Stimulated activated CD4-positive, alpha-beta T cell treated with anti-CD3 and anti-CD28 coated beads, Interleukin-1b, Interleukin-23, amount 100 ng/mL, for 48 hours (primary cell): Measurements from ENCODE around the gene MYCBP2.

ENCODE experiments used
- DNase-seq: peaks from one replicate; pipeline ENCODE4 v3.0.0-alpha.2; 2020

MYCBP2 gene

GRCh38 chr13:77190349-77190958 lies 136.4 kb downstream of the MYCBP2 start:
- DNase-seq = no peak

DNA sequence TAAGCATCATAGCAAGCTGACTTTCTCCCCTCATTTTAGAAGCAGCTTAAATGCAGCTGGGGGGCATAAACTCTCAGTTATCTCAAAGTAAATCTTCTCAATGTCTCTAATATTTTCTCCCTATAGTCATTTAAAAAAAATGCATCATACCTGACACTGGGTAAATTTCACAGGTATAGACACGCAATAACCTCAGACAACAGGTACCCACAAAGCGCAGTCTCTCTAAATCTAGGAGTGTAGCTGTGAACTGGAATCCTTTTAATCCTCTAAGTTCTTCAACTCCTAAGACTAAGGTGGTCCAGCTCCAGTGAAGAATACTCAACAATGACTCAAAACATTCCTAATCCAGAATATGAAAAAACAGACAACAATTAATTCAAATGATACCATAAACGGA lies 141.2 kb downstream of the MYCBP2 start:
- DNase-seq = no peak

- DNase-seq = peak; percentile 60
These were observed 142.4 kb downstream of the MYCBP2 start for GRCh38 chr13:77184455-77184854.

- no peak for DNase-seq
These were observed 146.9 kb downstream of the MYCBP2 start for GRCh38 chr13:77180011-77180410.

- DNase-seq = no peak
These were observed 149.2 kb downstream of the MYCBP2 start for GRCh38 chr13:77177646-77178045.

DNA sequence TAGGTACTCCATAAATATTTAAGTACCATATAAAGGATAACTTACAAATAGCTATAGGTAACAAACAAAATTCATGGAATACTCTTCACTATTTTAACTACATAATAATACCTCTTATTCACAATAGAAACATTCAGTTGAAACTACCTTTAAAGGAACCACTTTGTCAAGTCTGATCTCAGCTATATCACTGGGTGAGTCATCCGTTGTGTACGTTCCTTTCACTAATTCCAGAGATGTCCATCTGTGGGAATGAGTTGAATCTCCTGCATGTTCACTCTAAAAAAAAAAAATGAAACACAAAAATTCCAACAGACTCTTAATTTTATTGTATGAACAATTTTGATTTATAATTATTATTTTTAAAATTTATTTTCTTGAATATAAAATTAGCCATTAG lies 150.5 kb downstream of the MYCBP2 start:
- DNase-seq = no peak

GRCh38 chr13:77172650-77173049 lies 154.2 kb downstream of the MYCBP2 start:
- no peak for DNase-seq

GRCh38 chr13:77171451-77171850 lies 155.4 kb downstream of the MYCBP2 start:
- DNase-seq = no peak

GRCh38 chr13:77168237-77168636 lies 158.7 kb downstream of the MYCBP2 start:
- no peak for DNase-seq

DNA sequence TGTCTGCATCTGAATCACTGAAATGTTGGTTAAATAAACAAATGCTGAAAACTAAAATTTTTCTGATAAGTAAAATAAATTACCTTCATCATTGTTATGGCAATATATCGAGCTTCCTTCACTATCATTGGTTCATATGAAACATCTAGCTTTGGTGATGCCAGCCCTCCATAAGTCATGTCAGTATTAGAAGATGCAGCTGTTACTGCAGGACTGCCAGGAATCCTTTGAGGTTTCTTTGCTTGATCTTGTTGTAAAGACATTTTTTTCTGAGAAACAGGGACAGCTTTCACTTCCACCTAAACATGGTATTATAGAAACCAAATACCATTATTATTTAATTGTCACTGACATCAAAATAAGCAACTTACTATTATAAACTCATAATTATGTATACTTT lies 176.2 kb downstream of the MYCBP2 start:
- no peak for DNase-seq

- DNase-seq = no peak
These were observed 183.5 kb downstream of the MYCBP2 start for GRCh38 chr13:77143431-77143830.

GRCh38 chr13:77139306-77139705 lies 187.6 kb downstream of the MYCBP2 start:
- no peak for DNase-seq

DNA sequence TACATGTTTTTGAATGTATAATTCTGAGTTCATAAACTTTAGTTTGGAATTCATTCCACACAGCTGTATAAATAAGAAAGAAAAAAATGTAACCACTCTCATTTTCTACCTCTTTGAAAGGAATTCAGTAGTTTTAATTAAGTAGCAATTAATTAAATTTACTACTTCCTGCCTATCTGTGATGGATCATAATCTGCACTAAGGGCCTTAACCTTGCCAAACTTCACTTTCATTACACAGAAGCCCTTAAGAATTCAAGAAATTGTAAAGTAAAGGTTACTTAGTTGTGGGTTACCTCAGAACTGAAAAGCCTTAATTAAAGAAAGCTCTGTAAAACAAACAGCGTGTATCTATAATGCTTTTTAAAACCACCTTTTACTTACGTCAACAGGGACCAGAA lies 188.1 kb downstream of the MYCBP2 start:
- DNase-seq = no peak

GRCh38 chr13:77136902-77137420 lies 189.9 kb downstream of the MYCBP2 start:
- no peak for DNase-seq

DNA sequence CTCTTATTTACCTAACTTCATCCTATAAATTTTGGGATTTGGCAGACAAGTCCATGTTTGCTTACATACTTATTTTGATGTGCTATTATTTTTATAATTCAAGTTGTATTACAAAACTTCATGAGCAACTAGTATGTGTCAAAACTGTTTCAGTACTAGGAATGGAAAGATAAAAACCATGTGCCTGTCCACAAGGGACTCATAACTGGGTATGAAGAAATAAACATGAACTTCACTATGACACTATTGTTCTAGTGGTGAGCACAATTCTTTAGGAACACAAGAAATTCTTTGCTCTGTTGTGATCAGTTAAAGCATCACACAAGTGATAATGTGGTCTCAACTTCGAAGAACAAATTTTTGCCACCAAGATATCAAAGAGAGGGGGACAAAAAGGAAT lies 202.5 kb downstream of the MYCBP2 start:
- DNase-seq = no peak

DNA sequence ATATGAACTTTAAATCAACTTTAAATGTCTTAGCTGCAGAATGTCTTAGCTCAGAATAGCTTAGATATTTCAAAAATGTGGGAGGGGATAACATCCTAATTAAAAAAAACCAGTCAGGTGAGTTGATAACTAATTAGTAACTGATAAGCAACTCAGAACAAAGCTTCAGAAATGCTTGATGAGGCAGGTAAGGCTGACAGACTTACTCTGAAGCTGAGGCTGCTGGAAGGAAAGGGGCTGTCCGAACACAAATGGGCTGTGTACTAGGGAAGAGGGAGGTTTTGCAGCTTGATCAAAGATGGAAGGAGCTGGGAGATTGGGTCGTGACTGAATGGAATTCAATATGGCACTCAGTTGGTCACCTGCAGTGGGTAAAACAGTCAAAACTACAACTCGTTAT lies 208.8 kb downstream of the MYCBP2 start:
- no peak for DNase-seq

DNA sequence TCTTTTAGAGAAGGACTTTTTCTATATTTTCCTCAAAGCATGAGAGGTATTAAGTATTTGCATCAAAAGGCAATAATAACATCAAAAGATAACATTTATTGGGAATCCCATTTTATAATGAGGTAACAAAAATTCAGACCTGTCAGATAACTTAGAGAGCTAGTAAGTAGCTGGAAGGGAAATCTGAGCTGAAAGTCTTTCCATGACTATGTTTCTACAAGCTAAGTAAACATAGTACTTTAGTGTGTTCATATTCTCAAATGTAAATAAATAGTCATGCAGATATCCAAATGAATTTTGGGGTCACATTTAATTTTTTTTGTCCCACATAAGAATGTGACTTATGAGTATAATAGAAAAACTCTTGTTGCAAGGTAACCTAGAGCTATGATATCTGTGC lies 212.6 kb downstream of the MYCBP2 start:
- DNase-seq = no peak

DNA sequence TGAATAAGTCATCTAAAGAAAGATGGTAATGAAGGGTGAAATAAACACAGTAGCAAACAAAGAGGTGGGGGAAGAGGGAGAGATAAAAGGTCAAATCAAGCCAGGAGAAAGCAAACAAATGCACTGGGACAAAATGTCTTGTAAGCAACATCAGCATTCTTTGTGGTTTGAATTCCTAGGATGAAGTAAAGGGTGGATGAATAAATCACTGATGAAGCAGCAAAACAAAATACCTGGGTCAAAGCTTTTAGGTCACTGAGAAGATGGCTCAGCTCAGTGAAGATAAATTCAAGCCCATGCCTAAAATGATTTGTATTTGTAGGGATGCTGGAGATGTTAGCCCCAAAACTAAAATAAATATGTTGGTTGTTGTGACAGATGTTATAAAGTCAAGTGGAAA lies 213.4 kb downstream of the MYCBP2 start:
- DNase-seq = no peak

GRCh38 chr13:77105051-77105450 lies 221.8 kb downstream of the MYCBP2 start:
- DNase-seq = no peak

- no peak for DNase-seq
These were observed 227.5 kb downstream of the MYCBP2 start for GRCh38 chr13:77099415-77099814.

- DNase-seq = no peak
These were observed 231.6 kb downstream of the MYCBP2 start for GRCh38 chr13:77095288-77095687.

GRCh38 chr13:77094773-77095172 lies 232.1 kb downstream of the MYCBP2 start:
- DNase-seq = no peak

- no peak for DNase-seq
These were observed 233.2 kb downstream of the MYCBP2 start for GRCh38 chr13:77093735-77094134.

DNA sequence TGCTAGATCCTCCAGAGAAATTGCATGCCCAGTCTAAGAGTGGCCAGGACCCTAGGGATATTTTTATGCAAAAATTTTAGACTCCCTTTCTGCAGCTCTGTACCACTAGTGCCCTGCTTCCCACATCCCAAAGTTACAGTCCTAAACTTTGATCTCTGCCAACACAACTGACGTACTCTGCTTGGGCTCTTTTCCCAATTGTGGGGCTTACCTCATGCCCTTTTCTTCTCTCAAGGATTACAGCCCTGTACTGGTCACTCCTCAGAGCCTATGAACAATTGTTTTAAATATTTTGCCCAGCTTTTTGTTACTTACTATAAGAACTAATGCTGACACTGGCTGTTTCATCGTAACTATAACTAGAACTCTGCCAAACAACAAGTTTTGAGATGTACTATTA lies 242.1 kb downstream of the MYCBP2 start:
- DNase-seq = no peak

GRCh38 chr13:77079902-77080413 lies 246.9 kb downstream of the MYCBP2 start:
- DNase-seq = no peak
